Esophagus muscularis mucosa (tissue), 4 donors: Measurements from ENCODE around the gene KLHL26. TPM values are rescaled to one million over a fixed set of nuclear protein-coding genes. Genes with fewer than 3 reads are reported as not detected.

Experiments used
- DNase-seq: peaks from one replicate; pipeline ENCODE4 v3.0.0-alpha.2; 2017; ENCODE audit errors: extremely low spot score
- H3K27ac ChIP-seq, 4 donors: fragments of 200-600 bp; sonication (generic); replicated peaks in 1 of 4; 1 replicate in 3 of 4; 2 replicates in 1 of 4; pipeline ENCODE4 v1.5.1; 2016 to 2019; ENCODE audit warnings: mild to moderate bottlenecking in 1 of 4
- H3K27me3 ChIP-seq, 4 donors: fragments of 200-600 bp; sonication (generic); one replicate each; pipeline versions ENCODE4 v1.5.1 to v1.6.0; 2016 to 2019
- H3K36me3 ChIP-seq, 4 donors: fragments of 200-600 bp; sonication (generic); one replicate each; pipeline ENCODE4 v1.5.1; 2016 to 2019
- H3K4me1 ChIP-seq, 4 donors: fragments of 200-600 bp; sonication (generic); one replicate each; pipeline ENCODE4 v1.5.1; 2016 to 2019
- H3K4me3 ChIP-seq, 4 donors: fragments of 200-600 bp; sonication (generic); 1 replicate in 2 of 4; 2 replicates in 2 of 4; pipeline ENCODE4 v1.5.1; 2016 to 2019; ENCODE audit warnings: mild to moderate bottlenecking in 4 of 4, moderate library complexity in 1 of 4
- H3K9me3 ChIP-seq, 4 donors: fragments of 200-600 bp; sonication (generic); 1 replicate in 3 of 4; 2 replicates in 1 of 4; pipeline ENCODE4 v1.5.1; 2016 to 2019
- EP300 ChIP-seq: sonication (generic); formaldehyde crosslinking; IDR thresholded peaks from one replicate; pipeline ENCODE4 v1.6.1; 2017; ENCODE audit warnings: antibody characterized with exemption
- POLR2A ChIP-seq: fragments of 450-650 bp; IDR thresholded peaks from one replicate; pipeline ENCODE4 v1.6.1; 2017; ENCODE audit warnings: antibody characterized with exemption, moderate library complexity, mild to moderate bottlenecking, low read depth
- POLR2AphosphoS5 ChIP-seq, 2 donors: sonication (generic); formaldehyde crosslinking; IDR thresholded peaks; one replicate each; pipeline ENCODE4 v1.6.1; 2017; ENCODE audit warnings: antibody characterized with exemption in 2 of 2
- WGBS: methylation state at CpG from one replicate; pipeline ENCODE4 v1.1.5; 2018; 5-methylcytosine and 5-hydroxymethylcytosine counted together
- intact Hi-C: fragments of 100-400 bp; cut with DNase I; formaldehyde crosslinking; loops from one replicate; pipeline ENCODE4 v1.15.1; 2023
- total RNA-seq, 4 donors: library from RNA; depleted of rRNA; stranded (reverse); fragments of >200 nt; gene quantifications; one replicate each; pipeline versions ENCODE4 v1.1.0 to v1.2.1, GENCODE V29; 2016
- TF ChIP-seq, protein P1 (sequence below), 3 experiments: fragments of 200-600 bp in 2 of 3; fragments of 450-650 bp in 1 of 3; sonication (generic) in 2 of 3; IDR thresholded peaks; one replicate each; pipeline ENCODE4 v1.5.1; 2017 to 2019; ENCODE audit warnings: antibody characterized with exemption in 3 of 3, mild to moderate bottlenecking in 2 of 3, moderate library complexity in 1 of 3

The KLHL26 gene
- total RNA-seq, 4 donors from 2014 or later = 9.1 to 19.0 (median 13.5) TPM

- peaks cover 43 to 71% (median 61%) of the 10 kb centered on the region in 4 donors for H3K4me1 ChIP-seq
- no peak for DNase-seq
- intact Hi-C loops = no loop called here
- 73% methylated on average over 9 of the region's 9 CpGs for WGBS
- H3K9me3 ChIP-seq = no peaks in the 10 kb centered on the region
- H3K4me3 ChIP-seq = no peak overlapping the region
- TF ChIP-seq POLR2A = no peak
- TF ChIP-seq POLR2AphosphoS5 (IDR thresholded peaks at IDR 0.05) = no peak
- no peak for TF ChIP-seq EP300
- TF ChIP-seq, protein P1, sequence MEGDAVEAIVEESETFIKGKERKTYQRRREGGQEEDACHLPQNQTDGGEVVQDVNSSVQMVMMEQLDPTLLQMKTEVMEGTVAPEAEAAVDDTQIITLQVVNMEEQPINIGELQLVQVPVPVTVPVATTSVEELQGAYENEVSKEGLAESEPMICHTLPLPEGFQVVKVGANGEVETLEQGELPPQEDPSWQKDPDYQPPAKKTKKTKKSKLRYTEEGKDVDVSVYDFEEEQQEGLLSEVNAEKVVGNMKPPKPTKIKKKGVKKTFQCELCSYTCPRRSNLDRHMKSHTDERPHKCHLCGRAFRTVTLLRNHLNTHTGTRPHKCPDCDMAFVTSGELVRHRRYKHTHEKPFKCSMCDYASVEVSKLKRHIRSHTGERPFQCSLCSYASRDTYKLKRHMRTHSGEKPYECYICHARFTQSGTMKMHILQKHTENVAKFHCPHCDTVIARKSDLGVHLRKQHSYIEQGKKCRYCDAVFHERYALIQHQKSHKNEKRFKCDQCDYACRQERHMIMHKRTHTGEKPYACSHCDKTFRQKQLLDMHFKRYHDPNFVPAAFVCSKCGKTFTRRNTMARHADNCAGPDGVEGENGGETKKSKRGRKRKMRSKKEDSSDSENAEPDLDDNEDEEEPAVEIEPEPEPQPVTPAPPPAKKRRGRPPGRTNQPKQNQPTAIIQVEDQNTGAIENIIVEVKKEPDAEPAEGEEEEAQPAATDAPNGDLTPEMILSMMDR (IDR thresholded peaks at IDR 0.05) = no peak
- H3K27me3 ChIP-seq = peaks cover 17 to 97% (median 79%) of the 10 kb centered on the region in 4 donors
- H3K36me3 ChIP-seq = no peaks in the 10 kb centered on the region
- no peak overlapping the region for H3K27ac ChIP-seq
These were observed 27.8 kb upstream of the KLHL26 start for GRCh38 chr19:18608805-18609716.

GRCh38 chr19:18609717-18610051 lies 27.1 kb upstream of the KLHL26 start:
- WGBS = 44% methylated on average over 2 of the region's 2 CpGs
- no peak for TF ChIP-seq EP300
- TF ChIP-seq POLR2AphosphoS5 (IDR thresholded peaks at IDR 0.05) = no peak
- no peak for TF ChIP-seq POLR2A
- TF ChIP-seq, protein P1 (IDR thresholded peaks at IDR 0.05) = no peak
- H3K4me1 ChIP-seq = peaks cover 42 to 65% (median 58%) of the 10 kb centered on the region in 4 donors
- H3K27me3 ChIP-seq = peaks cover 17 to 97% (median 72%) of the 10 kb centered on the region in 4 donors
- intact Hi-C loops = no loop called here
- H3K36me3 ChIP-seq = no peaks in the 10 kb centered on the region
- H3K9me3 ChIP-seq = no peaks in the 10 kb centered on the region
- no peak for DNase-seq
- H3K27ac ChIP-seq = no peak overlapping the region
- H3K4me3 ChIP-seq = no peak overlapping the region

DNA sequence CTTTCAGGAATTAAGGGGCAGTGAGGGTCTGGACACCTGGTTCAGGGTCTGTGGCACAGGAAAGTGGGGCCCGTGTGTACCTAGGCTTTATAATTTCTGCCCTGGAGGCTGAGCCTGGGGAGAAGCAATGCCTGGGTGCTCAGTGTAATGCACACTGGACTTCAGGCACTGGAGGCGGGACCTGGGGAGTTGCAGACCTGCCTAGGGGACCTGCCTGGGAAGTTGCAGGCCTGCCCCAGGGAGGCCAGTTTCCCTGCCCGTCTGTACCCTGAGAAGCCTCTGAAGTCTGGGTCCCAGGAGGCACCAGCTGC lies 26.6 kb upstream of the KLHL26 start:
- intact Hi-C loops = no loop called here
- no peak for DNase-seq
- H3K9me3 ChIP-seq = no peaks in the 10 kb centered on the region
- no peak for TF ChIP-seq POLR2A
- TF ChIP-seq, protein P1 (IDR thresholded peaks at IDR 0.05) = no peak
- H3K27ac ChIP-seq = no peak overlapping the region
- no CpG with 5 or more reads among the region's 3 CpGs for WGBS
- H3K4me1 ChIP-seq = peaks cover 42 to 59% (median 57%) of the 10 kb centered on the region in 4 donors
- H3K4me3 ChIP-seq = no peak overlapping the region
- H3K27me3 ChIP-seq = peaks cover 17 to 97% (median 68%) of the 10 kb centered on the region in 4 donors
- no peaks in the 10 kb centered on the region for H3K36me3 ChIP-seq

- Histone ChIP-seq H3K4me1 (peaks cover 42 to 55% (median 53%) of the 10 kb centered on the region in 4 donors), H3K27me3 (peaks cover 16 to 97% (median 63%) of the 10 kb centered on the region in 4 donors), H3K27ac (no peak overlapping the region), H3K4me3 (no peak overlapping the region), H3K9me3 (no peaks in the 10 kb centered on the region), H3K36me3 (no peaks in the 10 kb centered on the region)
- TF ChIP-seq EP300 (no peak), POLR2A (no peak), POLR2AphosphoS5 (IDR thresholded peaks at IDR 0.05) (no peak)
- TF ChIP-seq, protein P1 (IDR thresholded peaks at IDR 0.05) = no peak
- DNase-seq = no peak
- intact Hi-C loops = no loop called here
- WGBS = 20% methylated on average over 7 of the region's 45 CpGs
These were observed 26.1 kb upstream of the KLHL26 start for GRCh38 chr19:18610556-18611326.
